Measurements from ENCODE around the gene FRMD6. TPM values are rescaled to one million over a fixed set of nuclear protein-coding genes. Genes with fewer than 3 reads are reported as not detected.

The FRMD6 gene
- total RNA-seq, 1 experiment from 2014 or later: 11.4 TPM

DNA sequence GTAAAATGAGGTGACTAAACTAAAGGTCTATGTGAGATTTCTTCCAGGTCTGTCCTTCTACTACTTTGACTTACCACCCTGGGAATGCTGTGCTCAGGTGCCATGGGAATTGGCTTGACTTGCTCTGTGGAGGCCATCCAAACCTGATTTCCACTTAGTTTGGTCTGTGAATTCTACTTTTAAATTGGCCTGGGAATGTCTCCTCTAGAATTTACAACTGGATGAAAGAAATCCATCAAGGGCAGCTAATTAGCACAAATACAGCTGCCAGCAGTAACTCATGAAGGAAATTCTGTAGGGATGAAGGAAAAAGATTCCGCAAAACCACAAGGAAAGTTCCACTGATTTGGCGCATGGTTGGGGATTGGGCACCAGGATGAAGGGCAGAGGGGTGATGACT is 31.7 kb upstream of the FRMD6 start (continued):
- TF ChIP-seq MAX (IDR thresholded peaks at IDR 0.05): no peak

GRCh38 chr14:51621654-51622053 is 30.1 kb upstream of the FRMD6 start:
- Histone ChIP-seq H3K27me3 (ENCODE audit: insufficient read depth, low read length) (no peaks in the 10 kb centered on the region), H3K9me2 (ENCODE audit: insufficient read depth) (no peaks in the 10 kb centered on the region), H4K20me1 (ENCODE audit: insufficient read depth) (no peaks in the 10 kb centered on the region), H3K27ac (ENCODE audit: low read depth, low read length) (no peak overlapping the region), H3K4me3 (replicated peaks in 1 of 2; ENCODE audit: low read depth in 1 of 2, low read length in 2 of 2) (no peak overlapping the region), H3K9ac (ENCODE audit: low read length) (no peak overlapping the region), H3K4me2 (ENCODE audit: low read length) (no peak overlapping the region), H3K79me2 (ENCODE audit: insufficient read depth, low read length) (no peaks in the 10 kb centered on the region), H3K9me3 (ENCODE audit: control insufficient read depth in 1 of 2, insufficient read depth in 1 of 2, low read depth in 1 of 2, low read length in 2 of 2) (no peaks in the 10 kb centered on the region), H3K4me1 (ENCODE audit: control insufficient read depth in 1 of 2, insufficient read depth in 2 of 2, low read length in 2 of 2) (peaks cover 10 to 12% of the 10 kb centered on the region in 2 experiments), H2AFZ (ENCODE audit: low read depth, low read length, poor library complexity, severe bottlenecking) (no peak overlapping the region), H3K36me3 (ENCODE audit: control insufficient read depth in 1 of 2, insufficient read depth in 2 of 2, low read length in 2 of 2) (no peaks in the 10 kb centered on the region)
- DNase-seq (ENCODE audit: low read depth, low spot score) (no peak), ATAC-seq (no peak)
- RAD21 ChIA-PET (ENCODE audit: low non-redundant PET in 1 of 2, low total read pairs in 2 of 2, uncharacterized antibody in 2 of 2, unreplicated experiment in 2 of 2): no interaction called here
- BruUV-seq (replicated peaks): no TSS peak
- CTCF ChIA-PET: no interaction called here
- intact Hi-C loops (cut with micrococcal nuclease): no loop called here
- POLR2A ChIA-PET: no interaction called here
- TF ChIP-seq POLR2A (IDR thresholded peaks at IDR 0.05; ENCODE audit: borderline replicate concordance, extremely low read depth, insufficient read depth, insufficient read length): no peak
- TF ChIP-seq EZH2 (IDR thresholded peaks at IDR 0.05): no peak
- no peak for TF ChIP-seq CTCF (IDR thresholded peaks at IDR 0.05 in 2 of 3, conservative IDR thresholded peaks at IDR 0.05 in 1 of 3; ENCODE audit: borderline replicate concordance in 1 of 3, insufficient read depth in 1 of 3, low read depth in 2 of 3, low read length in 2 of 3)
- TF ChIP-seq SRF (IDR thresholded peaks at IDR 0.05; ENCODE audit: low read depth): no peak
- no peak for TF ChIP-seq TCF7L2 (IDR thresholded peaks at IDR 0.05; ENCODE audit: borderline replicate concordance, extremely low read depth, insufficient read depth, insufficient read length)

DNA sequence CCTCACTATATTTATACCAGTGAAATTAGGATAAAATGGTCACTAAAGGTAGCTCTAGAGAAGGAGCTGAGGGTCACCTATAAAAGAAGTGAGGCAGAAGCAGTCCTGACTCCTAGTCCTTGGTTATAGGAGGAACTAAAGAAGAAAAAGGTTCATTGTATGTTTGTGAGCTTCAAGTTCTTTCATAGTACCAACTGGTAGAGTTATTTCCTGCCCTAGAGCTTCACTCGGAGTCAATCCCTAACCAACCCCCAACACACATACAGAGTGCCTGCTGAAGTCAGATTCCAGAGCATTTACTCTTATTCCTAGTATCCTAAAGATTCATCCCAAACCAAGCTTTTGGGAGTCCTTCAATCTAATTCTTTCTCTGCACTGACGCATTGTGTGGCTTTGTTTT is 29.3 kb upstream of the FRMD6 start:
- POLR2A ChIA-PET: interaction anchor here (0.9 kb wide), 1 partner anchor 13 kb away, joined by 3 read pairs; no protein-coding TSS in a partner anchor
- no peaks in the 10 kb centered on the region for H3K9me3 ChIP-seq (ENCODE audit: control insufficient read depth in 1 of 2, insufficient read depth in 1 of 2, low read depth in 1 of 2, low read length in 2 of 2)
- peaks cover 4 to 5% of the 10 kb centered on the region in 2 experiments for H3K4me1 ChIP-seq (ENCODE audit: control insufficient read depth in 1 of 2, insufficient read depth in 2 of 2, low read length in 2 of 2)
- H3K9me2 ChIP-seq (ENCODE audit: insufficient read depth): no peaks in the 10 kb centered on the region
- no peak overlapping the region for H2AFZ ChIP-seq (ENCODE audit: low read depth, low read length, poor library complexity, severe bottlenecking)
- intact Hi-C loops (cut with micrococcal nuclease): no loop called here
- no peak overlapping the region for H3K4me3 ChIP-seq (replicated peaks in 1 of 2; ENCODE audit: low read depth in 1 of 2, low read length in 2 of 2)
- H3K79me2 ChIP-seq (ENCODE audit: insufficient read depth, low read length): no peaks in the 10 kb centered on the region
- no peak overlapping the region for H3K27ac ChIP-seq (ENCODE audit: low read depth, low read length)
- H4K20me1 ChIP-seq (ENCODE audit: insufficient read depth): no peaks in the 10 kb centered on the region
- CTCF ChIA-PET: no interaction called here
- H3K27me3 ChIP-seq (ENCODE audit: insufficient read depth, low read length): no peaks in the 10 kb centered on the region
- H3K4me2 ChIP-seq (ENCODE audit: low read length): no peak overlapping the region
- RAD21 ChIA-PET (ENCODE audit: low non-redundant PET in 1 of 2, low total read pairs in 2 of 2, uncharacterized antibody in 2 of 2, unreplicated experiment in 2 of 2): no interaction called here
- ATAC-seq (no peak), DNase-seq (ENCODE audit: low read depth, low spot score) (no peak)
- no peak overlapping the region for H3K9ac ChIP-seq (ENCODE audit: low read length)
- no TSS peak for BruUV-seq (replicated peaks)
- no peaks in the 10 kb centered on the region for H3K36me3 ChIP-seq (ENCODE audit: control insufficient read depth in 1 of 2, insufficient read depth in 2 of 2, low read length in 2 of 2)
- no peak for TF ChIP-seq EZH2phosphoT487 (IDR thresholded peaks at IDR 0.05; ENCODE audit: borderline replicate concordance)
- TF ChIP-seq ELF1 (IDR thresholded peaks at IDR 0.05; ENCODE audit: borderline replicate concordance, low read depth): no peak
- TF ChIP-seq EZH2 (IDR thresholded peaks at IDR 0.05): no peak
- no peak for TF ChIP-seq CEBPB (IDR thresholded peaks at IDR 0.05; ENCODE audit: low read depth)
- no peak for TF ChIP-seq RAD21 (IDR thresholded peaks at IDR 0.05; ENCODE audit: low read depth)
- no peak for TF ChIP-seq ZFX (IDR thresholded peaks at IDR 0.05)
- TF ChIP-seq SP1 (IDR thresholded peaks at IDR 0.05; ENCODE audit: low read depth): no peak
- TF ChIP-seq ZBTB33 (IDR thresholded peaks at IDR 0.05; ENCODE audit: extremely low read depth, insufficient replicate concordance, low read length): no peak
- no peak for TF ChIP-seq SIN3A (IDR thresholded peaks at IDR 0.05; ENCODE audit: low read depth)

Data from HCT116 (cell line).